Measurements from ENCODE around the gene TIMM22.
"Not testable (repeated sequence)": the region's sequence is repeated elsewhere in the genome, so short reads cannot be mapped to it uniquely, and the experiment has no call there.

TIMM22 gene

DNA sequence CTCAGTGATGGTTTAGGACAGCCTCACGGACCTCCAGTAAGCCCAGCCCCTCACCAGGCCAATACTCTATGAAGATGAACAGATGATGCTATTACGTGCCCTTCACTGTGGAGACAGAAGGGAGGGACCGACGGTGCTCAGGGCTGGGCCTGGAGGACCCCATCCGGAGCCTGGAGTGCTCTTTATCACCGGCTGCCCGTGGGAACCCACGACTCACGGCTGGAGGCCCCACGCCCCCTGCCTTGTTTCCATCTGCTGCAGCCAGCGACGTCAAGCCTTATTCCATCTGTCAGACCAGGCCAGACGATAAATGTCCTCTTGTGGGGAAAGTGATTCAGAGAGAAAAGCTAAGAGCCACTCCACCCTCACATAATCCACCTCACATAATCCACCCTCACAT lies 4.0 kb upstream of the TIMM22 start:
- TF ChIP-seq REST (IDR thresholded peaks at IDR 0.05; ENCODE audit: insufficient replicate concordance, low read depth), result no peak
- no peak for TF ChIP-seq POLR2AphosphoS5 (IDR thresholded peaks at IDR 0.05; ENCODE audit: low read depth)
- no peak for TF ChIP-seq SPI1 (IDR thresholded peaks at IDR 0.05; ENCODE audit: borderline replicate concordance, low read depth)
- no peak for TF ChIP-seq CTCF (IDR thresholded peaks at IDR 0.05; ENCODE audit: insufficient read depth, low read length)
- TF ChIP-seq GABPA (IDR thresholded peaks at IDR 0.05; ENCODE audit: low read depth), result no peak
- Histone ChIP-seq H3K27ac (replicated peaks) (no peak overlapping the region), H3K27me3 (ENCODE audit: insufficient read depth, poor library complexity, severe bottlenecking) (no peaks in the 10 kb centered on the region), H3K4me3 (replicated peaks; ENCODE audit: insufficient read depth, low read length) (no peak overlapping the region)
- DNase-seq (ENCODE audit: low read depth in 1 of 2, low spot score in 1 of 2), result no peak

DNA sequence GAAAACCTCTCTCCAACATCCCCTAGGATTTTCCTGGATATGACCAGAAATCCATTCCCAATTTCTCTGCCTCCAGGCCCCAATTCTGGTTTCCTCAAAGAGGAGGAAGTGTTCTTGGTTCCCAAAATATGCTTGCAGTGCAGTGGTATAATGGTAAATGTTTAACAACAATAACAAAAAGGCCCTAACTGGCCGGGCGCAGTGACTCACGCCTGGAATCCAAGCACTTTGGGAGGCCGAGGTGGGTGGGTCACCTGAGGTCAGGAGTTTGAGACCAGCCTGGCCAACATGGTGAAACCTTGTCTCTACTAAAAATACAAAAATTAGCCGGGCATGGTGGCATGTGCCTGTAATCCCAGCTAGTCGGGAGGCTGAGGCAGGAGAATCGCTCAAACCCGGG lies 1.6 kb upstream of the TIMM22 start:
- H3K27ac ChIP-seq (replicated peaks); DNase-seq (ENCODE audit: low read depth in 1 of 2, low spot score in 1 of 2); H3K4me3 ChIP-seq (replicated peaks; ENCODE audit: insufficient read depth, low read length); H3K27me3 ChIP-seq (ENCODE audit: insufficient read depth, poor library complexity, severe bottlenecking): not testable (repeated sequence)

DNA sequence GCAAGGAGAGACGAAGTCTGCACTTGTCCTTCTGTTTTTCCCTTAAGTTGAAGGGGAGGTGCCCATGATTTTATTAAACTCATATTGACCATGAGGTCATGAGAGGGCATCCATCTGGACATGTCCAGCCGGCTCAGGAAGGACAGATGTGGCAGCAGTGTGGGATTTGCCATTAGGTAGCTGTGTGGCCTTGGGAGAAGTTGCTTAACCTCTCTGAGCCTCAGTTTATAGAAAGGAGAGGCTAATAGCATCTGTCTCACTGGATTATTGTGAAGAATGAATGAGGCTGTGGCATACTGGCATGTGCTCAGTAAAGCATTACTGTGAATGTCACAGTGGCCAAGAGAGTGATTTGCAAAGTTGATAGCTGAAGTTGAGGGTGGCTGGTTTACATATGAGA lies 1.2 kb downstream of the TIMM22 start:
- Histone ChIP-seq H3K27ac (replicated peaks) (no peak overlapping the region), H3K4me3 (replicated peaks; ENCODE audit: insufficient read depth, low read length) (peak overlapping the region; percentile 91), H3K27me3 (ENCODE audit: insufficient read depth, poor library complexity, severe bottlenecking) (no peaks in the 10 kb centered on the region)
- TF ChIP-seq GABPA (IDR thresholded peaks at IDR 0.05; ENCODE audit: low read depth) (no peak), POLR2AphosphoS5 (IDR thresholded peaks at IDR 0.05; ENCODE audit: low read depth) (no peak), SPI1 (IDR thresholded peaks at IDR 0.05; ENCODE audit: borderline replicate concordance, low read depth) (no peak), CTCF (IDR thresholded peaks at IDR 0.05; ENCODE audit: insufficient read depth, low read length) (no peak), REST (IDR thresholded peaks at IDR 0.05; ENCODE audit: insufficient replicate concordance, low read depth) (no peak)
- no peak for DNase-seq (ENCODE audit: low read depth in 1 of 2, low spot score in 1 of 2)

- TF ChIP-seq CTCF (IDR thresholded peaks at IDR 0.05; ENCODE audit: insufficient read depth, low read length), result no peak
- no peak for TF ChIP-seq GABPA (IDR thresholded peaks at IDR 0.05; ENCODE audit: low read depth)
- no peak for TF ChIP-seq SPI1 (IDR thresholded peaks at IDR 0.05; ENCODE audit: borderline replicate concordance, low read depth)
- Histone ChIP-seq H3K27me3 (ENCODE audit: insufficient read depth, poor library complexity, severe bottlenecking) (no peaks in the 10 kb centered on the region), H3K27ac (replicated peaks) (no peak overlapping the region), H3K4me3 (replicated peaks; ENCODE audit: insufficient read depth, low read length) (no peak overlapping the region)
- DNase-seq (ENCODE audit: low read depth in 1 of 2, low spot score in 1 of 2), result no peak
Measured at GRCh38 chr17:1000597-1001461, 3.9 kb downstream of the TIMM22 start.

Data from HL-60 (cell line).